ENCODE results near the gene AICDA. TPM values are rescaled to one million over a fixed set of nuclear protein-coding genes. Genes with fewer than 3 reads are reported as not detected.
"Not testable (repeated sequence)": the region's sequence is repeated elsewhere in the genome, so short reads cannot be mapped to it uniquely, and the experiment has no call there.

The AICDA gene
- total RNA-seq, 3 donors from 2014 or later, result 0.96 TPM; not detected in 2

- H3K4me1 ChIP-seq, result no peaks in the 10 kb centered on the region
- H3K4me3 ChIP-seq, result no peak overlapping the region
- DNase-seq (ENCODE audit: low spot score in 2 of 2), result no peak
- no peak overlapping the region for H3K27ac ChIP-seq
- H3K36me3 ChIP-seq, result no peaks in the 10 kb centered on the region
- no peaks in the 10 kb centered on the region for H3K9me3 ChIP-seq
- no peaks in the 10 kb centered on the region for H3K27me3 ChIP-seq
- intact Hi-C loops (cut with DNase I; ENCODE audit: low total_unique reads), result no loop called here
- no peak for TF ChIP-seq CTCF (IDR thresholded peaks at IDR 0.05)
- no peak for TF ChIP-seq POLR2AphosphoS5 (IDR thresholded peaks at IDR 0.05)
- TF ChIP-seq POLR2A (IDR thresholded peaks at IDR 0.05), result no peak
Measured at GRCh38 chr12:8584004-8584403, 28.7 kb downstream of the AICDA start.

DNA sequence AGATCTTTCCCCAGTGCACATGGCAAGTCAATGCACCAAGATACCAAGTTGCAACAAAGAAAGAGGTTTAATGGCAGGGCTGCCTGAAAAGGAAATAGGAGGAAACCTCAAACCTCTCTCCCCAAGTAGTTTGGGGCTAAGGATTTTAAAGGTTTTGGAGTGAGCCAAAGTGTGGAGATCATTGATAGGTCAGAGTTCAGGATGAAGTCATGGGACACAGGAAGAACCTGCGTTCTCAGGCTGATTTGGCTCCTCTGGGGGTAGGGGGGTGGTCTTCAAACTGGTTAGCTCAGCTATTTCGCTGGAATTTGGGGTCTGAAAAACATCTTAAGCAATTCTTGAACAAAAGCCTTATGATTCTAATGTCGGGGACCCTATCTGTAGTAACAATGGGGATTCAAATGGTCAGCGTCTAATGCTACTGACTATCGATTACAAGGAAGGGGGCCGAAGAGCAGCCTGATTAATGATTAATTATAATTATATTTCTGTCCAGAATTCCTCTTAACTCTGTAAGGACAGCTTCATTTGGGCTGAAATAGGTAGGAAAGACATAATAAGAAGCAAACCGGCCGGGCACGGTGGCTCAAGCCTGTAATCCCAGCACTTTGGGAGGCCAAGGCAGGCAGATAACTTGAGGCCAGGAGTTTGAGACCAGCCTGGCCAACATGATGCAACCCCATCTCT lies 31.4 kb downstream of the AICDA start:
- Histone ChIP-seq H3K4me1 (no peaks in the 10 kb centered on the region), H3K36me3 (no peaks in the 10 kb centered on the region), H3K4me3 (no peak overlapping the region), H3K27ac (no peak overlapping the region), H3K9me3 (no peaks in the 10 kb centered on the region), H3K27me3 (no peaks in the 10 kb centered on the region)
- TF ChIP-seq POLR2A (IDR thresholded peaks at IDR 0.05) (no peak), CTCF (IDR thresholded peaks at IDR 0.05) (no peak), POLR2AphosphoS5 (IDR thresholded peaks at IDR 0.05) (no peak)
- no peak for DNase-seq (ENCODE audit: low spot score in 2 of 2)
- intact Hi-C loops (cut with DNase I; ENCODE audit: low total_unique reads), result no loop called here

GRCh38 chr12:8577879-8578278 lies 34.8 kb downstream of the AICDA start:
- TF ChIP-seq POLR2A (IDR thresholded peaks at IDR 0.05) (no peak), POLR2AphosphoS5 (IDR thresholded peaks at IDR 0.05) (no peak), CTCF (IDR thresholded peaks at IDR 0.05) (no peak)
- DNase-seq (ENCODE audit: low spot score in 2 of 2), result no peak
- intact Hi-C loops (cut with DNase I; ENCODE audit: low total_unique reads), result no loop called here
- H3K9me3 ChIP-seq, result no peaks in the 10 kb centered on the region
- H3K4me3 ChIP-seq, result no peak overlapping the region
- no peaks in the 10 kb centered on the region for H3K4me1 ChIP-seq
- H3K27me3 ChIP-seq, result no peaks in the 10 kb centered on the region
- H3K36me3 ChIP-seq, result no peaks in the 10 kb centered on the region
- no peak overlapping the region for H3K27ac ChIP-seq

DNA sequence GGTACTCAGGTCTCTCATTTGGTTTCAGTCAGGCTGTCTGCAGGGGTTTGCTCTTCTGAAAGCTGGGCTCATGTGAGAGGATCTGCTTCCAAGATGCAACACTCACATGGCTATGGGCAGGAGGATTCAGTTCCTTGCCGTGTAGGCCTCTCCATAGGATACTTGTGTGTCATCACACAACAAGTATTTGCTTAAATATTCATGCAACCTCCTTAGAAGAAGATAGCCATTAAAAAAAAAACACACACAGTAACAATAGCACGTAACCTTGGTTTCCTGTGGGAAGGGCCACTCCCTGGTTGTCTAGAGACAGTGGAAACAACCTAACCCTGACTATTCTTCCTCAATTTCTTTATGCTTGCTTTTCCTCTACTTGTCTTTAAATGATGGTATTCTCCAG lies 40.2 kb downstream of the AICDA start:
- Histone ChIP-seq H3K36me3 (no peaks in the 10 kb centered on the region), H3K27me3 (no peaks in the 10 kb centered on the region), H3K27ac (no peak overlapping the region), H3K4me1 (no peaks in the 10 kb centered on the region), H3K9me3 (peaks cover 4% of the 10 kb centered on the region in 2 donors), H3K4me3 (no peak overlapping the region)
- no peak for DNase-seq (ENCODE audit: low spot score in 2 of 2)
- no peak for TF ChIP-seq POLR2AphosphoS5 (IDR thresholded peaks at IDR 0.05)
- no peak for TF ChIP-seq CTCF (IDR thresholded peaks at IDR 0.05)
- no peak for TF ChIP-seq POLR2A (IDR thresholded peaks at IDR 0.05)
- intact Hi-C loops (cut with DNase I; ENCODE audit: low total_unique reads), result no loop called here

DNA sequence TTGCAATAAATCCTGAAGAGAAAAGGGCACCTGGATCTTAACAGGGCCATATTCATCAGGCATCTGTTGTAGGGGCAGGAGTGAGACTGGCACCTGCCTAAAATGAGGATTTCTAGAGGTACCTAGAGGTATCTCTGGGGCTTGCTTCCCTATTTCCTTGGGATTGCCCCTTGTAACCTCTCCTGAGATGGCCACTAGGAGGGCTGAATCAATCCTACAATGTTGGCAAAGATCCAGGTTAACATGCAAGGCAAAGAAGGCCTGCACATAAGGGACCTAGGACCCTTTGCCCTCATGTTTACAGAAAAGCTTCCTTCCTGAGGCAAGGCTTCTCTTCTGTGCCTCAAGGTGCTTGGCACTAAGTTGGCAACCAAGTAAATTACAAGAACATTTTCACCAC lies 46.1 kb downstream of the AICDA start:
- no peak overlapping the region for H3K27ac ChIP-seq
- H3K27me3 ChIP-seq, result no peaks in the 10 kb centered on the region
- H3K9me3 ChIP-seq, result peaks cover 13 to 32% of the 10 kb centered on the region in 2 donors
- no peak for TF ChIP-seq CTCF (IDR thresholded peaks at IDR 0.05)
- no peak for TF ChIP-seq POLR2A (IDR thresholded peaks at IDR 0.05)
- TF ChIP-seq POLR2AphosphoS5 (IDR thresholded peaks at IDR 0.05), result no peak
- H3K36me3 ChIP-seq, result no peaks in the 10 kb centered on the region
- no peak for DNase-seq (ENCODE audit: low spot score in 2 of 2)
- H3K4me1 ChIP-seq, result no peaks in the 10 kb centered on the region
- H3K4me3 ChIP-seq, result no peak overlapping the region
- intact Hi-C loops (cut with DNase I; ENCODE audit: low total_unique reads), result no loop called here

GRCh38 chr12:8566052-8566451 lies 46.6 kb downstream of the AICDA start:
- DNase-seq (ENCODE audit: low spot score in 2 of 2); intact Hi-C loops (cut with DNase I; ENCODE audit: low total_unique reads); H3K4me1 ChIP-seq; H3K36me3 ChIP-seq; H3K27me3 ChIP-seq; H3K27ac ChIP-seq; H3K4me3 ChIP-seq: not testable (repeated sequence)
- peaks cover 13 to 32% of the 10 kb centered on the region in 2 donors for H3K9me3 ChIP-seq
